HEK293 (cell line): ENCODE measurements around the gene LZIC.

Experiments used
- CTCF ChIA-PET: fragments of 350-600 bp; formaldehyde crosslinking; extraction: SDS; loops from one replicate; lab custom pipeline; 2021; ENCODE audit warnings: antibody characterized with exemption; lab: Yijun Ruan, JAX
- POLR2A ChIA-PET: fragments of 300-600 bp; formaldehyde crosslinking; extraction: SDS; loops from one replicate; lab custom pipeline; 2020; ENCODE audit warnings: antibody characterized with exemption, inconsistent platforms; lab: Yijun Ruan, JAX
- H3K27ac ChIP-seq: fragments of 200-500 bp; sonication (Bioruptor generic); 2 replicates; pipeline ENCODE4 v1.5.1; 2014; ENCODE audit warnings: low read depth, low read length, control low read depth, inconsistent platforms; ENCODE audit errors: extremely low read depth
- H3K36me3 ChIP-seq, 2 experiments: fragments of 200-500 bp in 1 of 2; sonication (Bioruptor generic) in 1 of 2; 1 replicate in 1 of 2; 2 replicates in 1 of 2; pipeline ENCODE4 v1.5.1; 2014 to 2017; ENCODE audit warnings: inconsistent platforms in 2 of 2, low read length in 2 of 2; ENCODE audit not compliant: control insufficient read depth in 2 of 2, insufficient read depth in 1 of 2
- H3K4me1 ChIP-seq: fragments of 200-500 bp; sonication (Bioruptor generic); 2 replicates; pipeline ENCODE4 v1.5.1; 2014; ENCODE audit warnings: mild to moderate bottlenecking, low read length, inconsistent platforms; ENCODE audit not compliant: control insufficient read depth, insufficient read depth
- H3K4me3 ChIP-seq: 2 replicates; pipeline ENCODE4 v1.5.1; 2011; ENCODE audit warnings: low read depth, mild to moderate bottlenecking, control low read depth, low read length, moderate library complexity
- H3K9me3 ChIP-seq: fragments of 200-500 bp; sonication (Bioruptor generic); 2 replicates; pipeline ENCODE4 v1.5.1; 2014; ENCODE audit warnings: low read depth, low read length, inconsistent platforms; ENCODE audit not compliant: control insufficient read depth, insufficient read depth
- BCL11B ChIP-seq: fragments of 450-650 bp; formaldehyde crosslinking; IDR thresholded peaks from 2 replicates; pipeline ENCODE4 v1.5.1; 2016; ENCODE audit warnings: low read depth, missing biosample characterization, missing genetic modification characterization
- GFI1B ChIP-seq: fragments of 450-650 bp; formaldehyde crosslinking; IDR thresholded peaks from 2 replicates; pipeline ENCODE4 v1.5.1; 2016; ENCODE audit warnings: missing biosample characterization, missing genetic modification characterization
- GLI2 ChIP-seq: fragments of 450-650 bp; formaldehyde crosslinking; IDR thresholded peaks from 2 replicates; pipeline ENCODE4; 2017; ENCODE audit warnings: missing biosample characterization, missing genetic modification characterization, low read depth, borderline replicate concordance
- KLF9 ChIP-seq: fragments of 450-650 bp; formaldehyde crosslinking; IDR thresholded peaks from 2 replicates; pipeline ENCODE4 v1.5.1; 2016; ENCODE audit warnings: missing biosample characterization, missing genetic modification characterization, low read depth
- PRDM1 ChIP-seq: fragments of 450-650 bp; formaldehyde crosslinking; IDR thresholded peaks from 2 replicates; pipeline ENCODE4; 2016; ENCODE audit warnings: missing biosample characterization, missing genetic modification characterization
- TCF7L2 ChIP-seq: IDR thresholded peaks from 2 replicates; pipeline ENCODE4 v1.6.1; 2011; ENCODE audit warnings: low read depth, mild to moderate bottlenecking, inconsistent platforms, low read length, moderate library complexity, borderline replicate concordance
- ZFP41 ChIP-seq: fragments of 450-650 bp; formaldehyde crosslinking; IDR thresholded peaks from 2 replicates; pipeline ENCODE4 v1.5.1; 2016; ENCODE audit warnings: missing biosample characterization, missing genetic modification characterization, borderline replicate concordance
- ZNF112 ChIP-seq: fragments of 450-650 bp; formaldehyde crosslinking; IDR thresholded peaks from 2 replicates; pipeline ENCODE4 v1.5.0; 2017; ENCODE audit warnings: missing biosample characterization, missing genetic modification characterization
- ZNF121 ChIP-seq: fragments of 450-650 bp; formaldehyde crosslinking; IDR thresholded peaks from 2 replicates; pipeline ENCODE4 v1.5.1; 2016; ENCODE audit warnings: missing biosample characterization, missing genetic modification characterization
- ZNF223 ChIP-seq: fragments of 450-650 bp; formaldehyde crosslinking; IDR thresholded peaks from 2 replicates; pipeline ENCODE4 v1.5.1; 2016; ENCODE audit warnings: missing biosample characterization, missing genetic modification characterization
- ZNF335 ChIP-seq: fragments of 450-650 bp; formaldehyde crosslinking; conservative IDR thresholded peaks from 2 replicates; pipeline ENCODE4 v1.5.1; 2016; ENCODE audit warnings: missing biosample characterization, missing genetic modification characterization
- ZNF341 ChIP-seq: fragments of 450-650 bp; formaldehyde crosslinking; IDR thresholded peaks from 2 replicates; pipeline ENCODE4; 2016; ENCODE audit warnings: low read depth, missing biosample characterization, missing genetic modification characterization
- ZNF37A ChIP-seq: fragments of 450-650 bp; IDR thresholded peaks from 2 replicates; pipeline ENCODE4 v1.5.1; 2018; ENCODE audit warnings: missing biosample characterization, missing genetic modification characterization
- ZNF449 ChIP-seq: fragments of 450-650 bp; formaldehyde crosslinking; IDR thresholded peaks from 2 replicates; pipeline ENCODE4 v1.5.1; 2017; ENCODE audit warnings: missing biosample characterization, mild to moderate bottlenecking, missing genetic modification characterization, moderate library complexity
- ZNF549 ChIP-seq: fragments of 450-650 bp; IDR thresholded peaks from 2 replicates; pipeline ENCODE4 v1.5.1; 2018; ENCODE audit warnings: missing biosample characterization, missing genetic modification characterization, mild to moderate bottlenecking, inconsistent platforms, moderate library complexity
- ZNF621 ChIP-seq: fragments of 450-650 bp; formaldehyde crosslinking; IDR thresholded peaks from 2 replicates; pipeline ENCODE4 v1.5.1; 2017; ENCODE audit warnings: missing biosample characterization, missing genetic modification characterization
- ZNF654 ChIP-seq: fragments of 450-650 bp; formaldehyde crosslinking; IDR thresholded peaks from 2 replicates; pipeline ENCODE4 v1.5.1; 2016; ENCODE audit warnings: low read depth, missing biosample characterization, missing genetic modification characterization
- ZNF701 ChIP-seq: fragments of 450-650 bp; formaldehyde crosslinking; IDR thresholded peaks from 2 replicates; pipeline ENCODE4 v1.5.1; 2016; ENCODE audit warnings: missing biosample characterization, missing genetic modification characterization
- ZNF768 ChIP-seq: fragments of 450-650 bp; formaldehyde crosslinking; IDR thresholded peaks from 2 replicates; pipeline ENCODE4 v1.5.1; 2018; ENCODE audit warnings: missing biosample characterization, mild to moderate bottlenecking, missing genetic modification characterization
- ZNF776 ChIP-seq: fragments of 450-650 bp; formaldehyde crosslinking; IDR thresholded peaks from 2 replicates; pipeline ENCODE4 v1.5.0; 2017; ENCODE audit warnings: missing biosample characterization, missing genetic modification characterization, borderline replicate concordance
- ZSCAN16 ChIP-seq: fragments of 450-650 bp; formaldehyde crosslinking; IDR thresholded peaks from 2 replicates; pipeline ENCODE4 v1.5.1; 2016; ENCODE audit warnings: missing biosample characterization, missing genetic modification characterization
- ZSCAN23 ChIP-seq: fragments of 450-650 bp; formaldehyde crosslinking; IDR thresholded peaks from 2 replicates; pipeline ENCODE4 v1.5.1; 2016; ENCODE audit warnings: missing biosample characterization, missing genetic modification characterization
- ZSCAN30 ChIP-seq: fragments of 450-650 bp; IDR thresholded peaks from 2 replicates; pipeline ENCODE4 v1.5.1; 2018; ENCODE audit warnings: missing biosample characterization, mild to moderate bottlenecking, missing genetic modification characterization, moderate library complexity
- ZSCAN5A ChIP-seq: fragments of 450-650 bp; formaldehyde crosslinking; IDR thresholded peaks from 2 replicates; pipeline ENCODE4 v1.5.1; 2016; ENCODE audit warnings: missing biosample characterization, missing genetic modification characterization
- TF ChIP-seq, protein P1 (sequence below): fragments of 450-650 bp; formaldehyde crosslinking; IDR thresholded peaks from 2 replicates; pipeline ENCODE4 v1.5.1; 2016; ENCODE audit warnings: missing biosample characterization, missing genetic modification characterization
- TF ChIP-seq, protein P2 (sequence below): fragments of 450-650 bp; formaldehyde crosslinking; IDR thresholded peaks from 2 replicates; pipeline ENCODE4 v1.5.1; 2017; ENCODE audit warnings: missing biosample characterization, missing genetic modification characterization

Gene LZIC

DNA sequence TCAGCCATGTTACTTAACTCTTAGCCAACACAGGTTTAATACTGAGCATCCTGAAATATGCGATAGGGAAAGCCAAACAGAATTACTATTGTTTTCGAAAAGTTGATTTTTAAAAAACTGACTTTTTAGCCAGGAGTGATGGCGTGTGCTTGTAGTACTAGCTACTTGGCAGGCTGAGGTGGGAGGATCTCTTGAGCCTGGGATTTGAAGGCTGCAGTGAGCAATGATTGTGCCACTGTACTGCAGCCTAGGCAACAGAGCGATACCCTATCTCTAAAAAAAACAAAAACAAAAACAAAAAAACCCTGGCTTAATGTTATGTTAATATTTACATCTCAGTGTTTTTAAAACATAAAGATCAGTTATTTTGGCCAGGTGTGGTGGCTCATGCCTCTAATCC, 16.8 kb upstream of the LZIC start:
- TF ChIP-seq BCL11B (no peak), ZSCAN30 (tag by site-specific recombination) (no peak), GLI2 (tag by site-specific recombination) (no peak), ZNF549 (tag by site-specific recombination) (no peak), ZNF776 (tag by site-specific recombination) (no peak), ZNF654 (no peak), ZNF341 (tag by site-specific recombination) (no peak), ZNF37A (tag by site-specific recombination) (no peak), ZNF335 (tag by site-specific recombination) (no peak), TCF7L2 (no peak), ZSCAN23 (no peak), ZNF112 (tag by site-specific recombination) (no peak)
- TF ChIP-seq, protein P1, sequence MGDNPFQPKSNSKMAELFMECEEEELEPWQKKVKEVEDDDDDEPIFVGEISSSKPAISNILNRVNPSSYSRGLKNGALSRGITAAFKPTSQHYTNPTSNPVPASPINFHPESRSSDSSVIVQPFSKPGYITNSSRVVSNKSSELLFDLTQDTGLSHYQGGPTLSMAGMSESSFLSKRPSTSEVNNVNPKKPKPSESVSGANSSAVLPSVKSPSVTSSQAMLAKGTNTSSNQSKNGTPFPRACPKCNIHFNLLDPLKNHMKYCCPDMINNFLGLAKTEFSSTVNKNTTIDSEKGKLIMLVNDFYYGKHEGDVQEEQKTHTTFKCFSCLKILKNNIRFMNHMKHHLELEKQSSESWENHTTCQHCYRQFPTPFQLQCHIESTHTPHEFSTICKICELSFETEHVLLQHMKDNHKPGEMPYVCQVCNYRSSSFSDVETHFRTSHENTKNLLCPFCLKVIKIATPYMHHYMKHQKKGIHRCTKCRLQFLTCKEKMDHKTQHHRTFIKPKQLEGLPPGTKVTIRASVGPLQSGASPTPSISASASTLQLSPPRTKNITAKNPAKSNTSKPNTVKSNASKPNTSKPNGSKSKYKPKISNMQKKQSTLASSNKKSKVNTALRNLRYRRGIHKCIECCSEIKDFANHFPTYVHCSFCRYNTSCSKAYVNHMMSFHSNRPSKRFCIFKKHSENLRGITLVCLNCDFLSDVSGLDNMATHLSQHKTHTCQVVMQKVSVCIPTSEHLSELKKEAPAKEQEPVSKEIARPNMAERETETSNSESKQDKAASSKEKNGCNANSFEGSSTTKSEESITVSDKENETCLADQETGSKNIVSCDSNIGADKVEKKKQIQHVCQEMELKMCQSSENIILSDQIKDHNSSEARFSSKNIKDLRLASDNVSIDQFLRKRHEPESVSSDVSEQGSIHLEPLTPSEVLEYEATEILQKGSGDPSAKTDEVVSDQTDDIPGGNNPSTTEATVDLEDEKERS, result no peak
- no peak overlapping the region for H3K27ac ChIP-seq
- H3K4me1 ChIP-seq, result 0 out of 2 replicates have a peak, but pooled peaks cover 4% of the 10 kb centered on the region
- POLR2A ChIA-PET, result interaction anchor here (1.4 kb wide), 1 partner anchor 17 kb away, joined by 3 read pairs; the partner anchor contains the start of genes LZIC and NMNAT1
- no peaks in the 10 kb centered on the region for H3K9me3 ChIP-seq
- H3K36me3 ChIP-seq, result no peaks in the 10 kb centered on the region
- H3K4me3 ChIP-seq, result no peak overlapping the region
- CTCF ChIA-PET, result interaction anchor here (0.8 to 3.0 kb wide), 3 partner anchors 10 to 379 kb away, joined by 3 to 15 read pairs (median 3); no protein-coding TSS in a partner anchor

DNA sequence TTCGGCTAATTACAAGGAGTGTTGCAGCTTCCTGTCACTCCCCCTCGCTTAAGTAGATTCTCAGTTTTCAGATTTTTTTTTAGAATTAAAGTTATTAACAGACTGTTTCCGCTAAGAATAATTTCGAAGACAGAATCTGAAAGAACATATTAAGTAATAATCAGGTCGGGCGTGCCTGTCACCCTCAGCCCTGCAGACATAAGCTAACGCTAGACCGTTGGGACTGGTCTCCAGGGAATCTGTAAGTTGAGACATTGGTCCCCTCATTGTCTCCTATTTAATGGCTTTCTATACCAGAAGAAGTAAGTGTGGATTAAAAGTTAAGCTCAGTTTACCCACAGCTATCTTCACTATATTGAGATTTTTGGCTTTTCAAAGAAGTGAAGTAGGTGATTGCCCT, 14.5 kb upstream of the LZIC start:
- Histone ChIP-seq H3K4me1 (0 out of 2 replicates have a peak, but pooled peaks cover 4% of the 10 kb centered on the region), H3K9me3 (no peaks in the 10 kb centered on the region), H3K36me3 (peaks cover 0 to 3% of the 10 kb centered on the region in 2 experiments; a peak in 2 of 3 replicates), H3K27ac (no peak overlapping the region), H3K4me3 (no peak overlapping the region)
- ChIA-PET POLR2A (no interaction called here), CTCF (interaction anchor here (0.6 kb wide), 1 partner anchor 25 kb away, joined by 3 read pairs; no protein-coding TSS in a partner anchor)
- no peak for TF ChIP-seq ZSCAN5A (tag by site-specific recombination)
- no peak for TF ChIP-seq ZSCAN16 (tag by site-specific recombination)

DNA sequence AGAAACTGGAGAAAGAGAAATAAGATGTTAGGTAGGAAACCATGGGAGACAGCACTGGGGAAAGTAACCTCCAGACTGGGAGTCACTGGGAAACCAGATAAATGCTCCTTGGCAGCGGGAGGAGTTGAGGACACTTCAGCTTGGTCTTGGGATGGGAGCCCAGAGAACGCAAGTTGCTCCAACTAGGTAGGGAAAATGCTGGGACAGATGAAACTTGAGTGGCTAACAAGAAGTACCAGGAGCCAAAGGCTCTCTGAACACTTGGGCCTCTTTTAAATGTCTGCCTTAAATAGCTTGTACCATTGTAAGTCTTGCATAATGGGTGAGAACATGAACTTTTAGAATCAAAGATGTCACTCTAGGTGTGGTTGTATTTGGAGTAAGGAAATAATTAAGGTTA, 3.1 kb upstream of the LZIC start:
- Histone ChIP-seq H3K27ac (no peak overlapping the region), H3K4me1 (no peaks in the 10 kb centered on the region), H3K4me3 (no peak overlapping the region), H3K36me3 (peaks cover 0 to 14% of the 10 kb centered on the region in 2 experiments; a peak in 2 of 3 replicates), H3K9me3 (no peaks in the 10 kb centered on the region)
- ChIA-PET POLR2A (no interaction called here), CTCF (no interaction called here)
- TF ChIP-seq ZFP41, result no peak
- no peak for TF ChIP-seq PRDM1 (tag by site-specific recombination)
- no peak for TF ChIP-seq ZNF621 (tag by site-specific recombination)
- TF ChIP-seq ZNF701 (tag by site-specific recombination), result no peak
- no peak for TF ChIP-seq GFI1B (tag by site-specific recombination)
- TF ChIP-seq ZNF121 (tag by site-specific recombination), result no peak
- no peak for TF ChIP-seq KLF9 (tag by site-specific recombination)
- TF ChIP-seq, protein P2, sequence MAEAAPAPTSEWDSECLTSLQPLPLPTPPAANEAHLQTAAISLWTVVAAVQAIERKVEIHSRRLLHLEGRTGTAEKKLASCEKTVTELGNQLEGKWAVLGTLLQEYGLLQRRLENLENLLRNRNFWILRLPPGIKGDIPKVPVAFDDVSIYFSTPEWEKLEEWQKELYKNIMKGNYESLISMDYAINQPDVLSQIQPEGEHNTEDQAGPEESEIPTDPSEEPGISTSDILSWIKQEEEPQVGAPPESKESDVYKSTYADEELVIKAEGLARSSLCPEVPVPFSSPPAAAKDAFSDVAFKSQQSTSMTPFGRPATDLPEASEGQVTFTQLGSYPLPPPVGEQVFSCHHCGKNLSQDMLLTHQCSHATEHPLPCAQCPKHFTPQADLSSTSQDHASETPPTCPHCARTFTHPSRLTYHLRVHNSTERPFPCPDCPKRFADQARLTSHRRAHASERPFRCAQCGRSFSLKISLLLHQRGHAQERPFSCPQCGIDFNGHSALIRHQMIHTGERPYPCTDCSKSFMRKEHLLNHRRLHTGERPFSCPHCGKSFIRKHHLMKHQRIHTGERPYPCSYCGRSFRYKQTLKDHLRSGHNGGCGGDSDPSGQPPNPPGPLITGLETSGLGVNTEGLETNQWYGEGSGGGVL (tag by site-specific recombination), result no peak
- no peak for TF ChIP-seq ZNF223 (tag by site-specific recombination)
- TF ChIP-seq ZNF449, result no peak
- no peak for TF ChIP-seq ZNF768 (tag by site-specific recombination)
